Loucy (cell line): ENCODE results near the gene FBXL2.

Experiments used
- H2AFZ ChIP-seq: fragments of 200-600 bp; sonication (generic); 2 replicates; pipeline ENCODE4 v1.6.0; 2016; ENCODE audit warnings: antibody characterized with exemption, mild to moderate bottlenecking, low read length, moderate library complexity
- H3F3A ChIP-seq: fragments of 200-600 bp; 2 replicates; pipeline ENCODE4 v1.6.0; 2016; ENCODE audit warnings: antibody characterized with exemption, low read depth, mild to moderate bottlenecking
- H3K27me3 ChIP-seq: fragments of 200-600 bp; sonication (generic); 2 replicates; pipeline ENCODE4 v1.6.1; 2014; ENCODE audit warnings: low read length, mild to moderate bottlenecking; ENCODE audit not compliant: insufficient read depth, poor library complexity, severe bottlenecking
- H3K36me3 ChIP-seq: fragments of 200-600 bp; sonication (generic); 2 replicates; pipeline ENCODE4 v1.6.1; 2016; ENCODE audit warnings: low read length; ENCODE audit not compliant: insufficient read depth
- H3K4me1 ChIP-seq: fragments of 200-600 bp; sonication (generic); 2 replicates; pipeline ENCODE4 v1.5.1; 2014; ENCODE audit warnings: low read length, mild to moderate bottlenecking; ENCODE audit not compliant: insufficient read depth, poor library complexity, severe bottlenecking
- H3K4me2 ChIP-seq: fragments of 200-600 bp; sonication (generic); 2 replicates; pipeline ENCODE4 v1.6.0; 2014; ENCODE audit warnings: antibody characterized with exemption, low read length, low read depth, mild to moderate bottlenecking; ENCODE audit not compliant: poor library complexity, severe bottlenecking
- H3K4me3 ChIP-seq: fragments of 200-600 bp; sonication (generic); 2 replicates; pipeline ENCODE4 v1.5.1; 2014; ENCODE audit warnings: low read length, mild to moderate bottlenecking, mixed read lengths; ENCODE audit not compliant: poor library complexity, severe bottlenecking
- H3K79me2 ChIP-seq: fragments of 200-600 bp; sonication (generic); 2 replicates; pipeline ENCODE4 v1.6.1; 2014; ENCODE audit warnings: low read length; ENCODE audit not compliant: insufficient read depth
- H3K9ac ChIP-seq: fragments of 200-600 bp; sonication (generic); 2 replicates; pipeline ENCODE4 v1.6.0; 2014; ENCODE audit warnings: mild to moderate bottlenecking, low read depth, low read length, moderate library complexity; ENCODE audit not compliant: poor library complexity, severe bottlenecking
- H3K9me2 ChIP-seq: fragments of 200-600 bp; sonication (generic); replicated peaks from 2 replicates; pipeline ENCODE4 v1.6.1; 2016; ENCODE audit warnings: low read depth, low read length, mixed read lengths
- H3K9me3 ChIP-seq: fragments of 200-600 bp; sonication (generic); 2 replicates; pipeline ENCODE4 v1.6.1; 2014; ENCODE audit warnings: mild to moderate bottlenecking, antibody characterized with exemption, low read length, low read depth; ENCODE audit not compliant: insufficient read depth
- H4K20me1 ChIP-seq: fragments of 200-600 bp; sonication (generic); 2 replicates; pipeline ENCODE4 v1.6.0; 2014; ENCODE audit warnings: antibody characterized with exemption, low read length, mild to moderate bottlenecking; ENCODE audit not compliant: insufficient read depth, poor library complexity, severe bottlenecking
- EZH2phosphoT487 ChIP-seq: fragments of 200-600 bp; IDR thresholded peaks from 2 replicates; pipeline ENCODE4 v1.6.1; 2018; ENCODE audit warnings: antibody characterized with exemption, mild to moderate bottlenecking, moderate library complexity, borderline replicate concordance
- TF ChIP-seq, protein P1 (sequence below): fragments of 200-600 bp; sonication (generic); conservative IDR thresholded peaks from 2 replicates; pipeline ENCODE4 v1.5.1; 2014; ENCODE audit warnings: mild to moderate bottlenecking, antibody characterized with exemption, low read length

The FBXL2 gene

DNA sequence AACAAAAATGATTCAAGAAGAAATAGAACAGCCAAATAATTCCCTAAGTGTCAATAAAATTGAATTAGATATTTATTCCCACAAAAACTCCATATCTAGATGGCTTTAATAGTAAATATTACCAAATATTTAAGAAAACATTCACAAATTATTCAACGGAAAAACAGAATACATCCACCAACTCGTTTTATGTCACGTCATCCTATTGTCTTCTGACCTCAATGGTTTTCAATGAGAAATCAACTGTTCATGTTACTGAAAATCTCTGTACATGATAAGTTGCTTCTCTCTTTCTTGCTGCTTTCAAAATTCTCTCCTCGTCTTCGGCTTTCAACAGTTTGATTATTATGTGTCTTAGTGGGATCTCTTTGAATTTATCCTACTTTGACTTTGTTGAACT is 17.1 kb upstream of the FBXL2 start:
- TF ChIP-seq, protein P1, sequence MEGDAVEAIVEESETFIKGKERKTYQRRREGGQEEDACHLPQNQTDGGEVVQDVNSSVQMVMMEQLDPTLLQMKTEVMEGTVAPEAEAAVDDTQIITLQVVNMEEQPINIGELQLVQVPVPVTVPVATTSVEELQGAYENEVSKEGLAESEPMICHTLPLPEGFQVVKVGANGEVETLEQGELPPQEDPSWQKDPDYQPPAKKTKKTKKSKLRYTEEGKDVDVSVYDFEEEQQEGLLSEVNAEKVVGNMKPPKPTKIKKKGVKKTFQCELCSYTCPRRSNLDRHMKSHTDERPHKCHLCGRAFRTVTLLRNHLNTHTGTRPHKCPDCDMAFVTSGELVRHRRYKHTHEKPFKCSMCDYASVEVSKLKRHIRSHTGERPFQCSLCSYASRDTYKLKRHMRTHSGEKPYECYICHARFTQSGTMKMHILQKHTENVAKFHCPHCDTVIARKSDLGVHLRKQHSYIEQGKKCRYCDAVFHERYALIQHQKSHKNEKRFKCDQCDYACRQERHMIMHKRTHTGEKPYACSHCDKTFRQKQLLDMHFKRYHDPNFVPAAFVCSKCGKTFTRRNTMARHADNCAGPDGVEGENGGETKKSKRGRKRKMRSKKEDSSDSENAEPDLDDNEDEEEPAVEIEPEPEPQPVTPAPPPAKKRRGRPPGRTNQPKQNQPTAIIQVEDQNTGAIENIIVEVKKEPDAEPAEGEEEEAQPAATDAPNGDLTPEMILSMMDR, result no peak
- no peak for TF ChIP-seq EZH2phosphoT487
- H3F3A ChIP-seq, result no peaks in the 10 kb centered on the region
- H4K20me1 ChIP-seq, result no peaks in the 10 kb centered on the region

DNA sequence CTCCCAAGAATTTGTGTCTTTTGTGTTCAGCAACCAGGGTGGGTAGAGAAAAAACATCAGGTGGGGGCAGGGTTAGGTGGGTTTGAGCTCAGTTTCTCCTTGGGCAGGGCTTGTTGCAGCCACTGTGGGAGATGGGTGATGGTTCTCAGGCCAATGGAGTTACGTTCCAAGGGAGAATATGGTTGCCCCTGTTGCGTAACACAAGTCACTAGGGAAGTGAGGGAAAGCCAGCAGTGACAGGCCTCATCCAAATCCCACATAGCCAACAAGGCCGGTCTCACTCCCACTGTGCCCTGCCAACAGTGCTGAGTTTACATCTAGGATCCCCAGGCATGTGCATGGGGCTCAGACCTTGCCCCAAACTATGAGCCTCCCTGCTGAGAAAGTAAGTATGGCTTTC is 7.9 kb upstream of the FBXL2 start:
- H3K79me2 ChIP-seq, result no peaks in the 10 kb centered on the region
- no peaks in the 10 kb centered on the region; the same call in 1 of the 2 replicates for H3K9me3 ChIP-seq
- H2AFZ ChIP-seq, result no peak overlapping the region
- H3K4me2 ChIP-seq, result no peak overlapping the region
- no peak overlapping the region for H3K4me3 ChIP-seq
- no peaks in the 10 kb centered on the region for H3K4me1 ChIP-seq
- no peak for TF ChIP-seq EZH2phosphoT487
- TF ChIP-seq, protein P1, result no peak
- no peaks in the 10 kb centered on the region for H3K27me3 ChIP-seq
- H3K9me2 ChIP-seq, result no peaks in the 10 kb centered on the region
- H3K9ac ChIP-seq, result no peak overlapping the region
- no peaks in the 10 kb centered on the region for H3K36me3 ChIP-seq
- H4K20me1 ChIP-seq, result no peaks in the 10 kb centered on the region
- H3F3A ChIP-seq, result no peaks in the 10 kb centered on the region

More for the DNA sequence above, 17.1 kb upstream of the FBXL2 start:
- H3K36me3 ChIP-seq, result no peaks in the 10 kb centered on the region
- H3K27me3 ChIP-seq, result no peaks in the 10 kb centered on the region
- no peaks in the 10 kb centered on the region for H3K9me2 ChIP-seq
- H3K9ac ChIP-seq, result no peak overlapping the region
- no peaks in the 10 kb centered on the region for H3K79me2 ChIP-seq
- no peak overlapping the region for H3K4me2 ChIP-seq
- no peaks in the 10 kb centered on the region for H3K4me1 ChIP-seq
- no peaks in the 10 kb centered on the region for H3K9me3 ChIP-seq
- no peak overlapping the region for H2AFZ ChIP-seq
- no peak overlapping the region for H3K4me3 ChIP-seq

DNA sequence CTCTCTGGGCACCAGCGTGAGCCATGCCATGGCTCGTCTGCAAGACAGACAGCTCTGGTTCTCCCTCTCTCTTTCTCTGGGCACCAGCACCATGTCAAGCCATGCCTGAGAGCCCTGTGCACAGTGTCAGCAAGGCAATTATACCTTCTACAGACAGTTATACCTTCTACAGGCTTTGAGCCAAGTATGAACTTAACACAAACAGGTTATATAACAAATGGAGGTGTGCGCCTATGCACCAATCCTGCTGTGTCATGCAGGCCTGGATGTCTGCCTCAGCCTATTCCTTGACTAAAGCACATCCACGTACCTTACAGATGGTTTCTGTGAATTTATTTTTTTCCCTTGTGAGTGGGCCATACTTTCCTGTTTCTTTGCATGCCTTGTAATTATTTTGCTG is 5.9 kb upstream of the FBXL2 start:
- Histone ChIP-seq H3F3A (no peaks in the 10 kb centered on the region), H4K20me1 (no peaks in the 10 kb centered on the region), H3K27me3 (no peaks in the 10 kb centered on the region), H3K9me2 (no peaks in the 10 kb centered on the region), H3K4me1 (no peaks in the 10 kb centered on the region), H3K4me2 (no peak overlapping the region), H3K4me3 (no peak overlapping the region), H2AFZ (no peak overlapping the region), H3K79me2 (no peaks in the 10 kb centered on the region), H3K9ac (no peak overlapping the region), H3K36me3 (no peaks in the 10 kb centered on the region), H3K9me3 (no peaks in the 10 kb centered on the region)
- TF ChIP-seq EZH2phosphoT487, result no peak
- TF ChIP-seq, protein P1, result no peak
